Stimulated activated memory B cell treated with anti-CD40 and anti-IgM and Interleukin-4, amounts not matched to agents 10 μg/mL and 1 μg/mL and 100 μg/mL, for 72 hours (primary cell): ENCODE data around the gene DPT.

Source experiments
- ATAC-seq: fragments of 150-1000 bp; cut with Tn5 transposase; 2 replicates; pipeline ENCODE4 v1.10.0; 2021
- H3K27ac Mint-ChIP-seq: one replicate; pipeline ENCODE4 v1.8.0; 2022; ENCODE audit warnings: mild to moderate bottlenecking, mixed read lengths
- H3K27me3 Mint-ChIP-seq: one replicate; pipeline ENCODE4 v1.8.0; 2022; ENCODE audit warnings: mixed read lengths
- H3K36me3 Mint-ChIP-seq: one replicate; pipeline ENCODE4 v1.8.0; 2022; ENCODE audit warnings: mixed read lengths
- H3K4me1 Mint-ChIP-seq: one replicate; pipeline ENCODE4 v1.8.0; 2022; ENCODE audit warnings: mixed read lengths
- H3K4me3 Mint-ChIP-seq: one replicate; pipeline ENCODE4 v1.8.0; 2022; ENCODE audit warnings: mild to moderate bottlenecking, moderate library complexity, mixed read lengths
- H3K9me3 Mint-ChIP-seq: one replicate; pipeline ENCODE4 v1.8.0; 2022; ENCODE audit warnings: mixed read lengths

DPT gene

GRCh38 chr1:168752171-168752832, 23.3 kb upstream of the DPT start:
- Mint-ChIP-seq H3K36me3 (no peaks in the 10 kb centered on the region), H3K4me3 (no peak overlapping the region), H3K27me3 (peaks cover 23% of the 10 kb centered on the region), H3K4me1 (no peaks in the 10 kb centered on the region), H3K27ac (no peak overlapping the region), H3K9me3 (no peaks in the 10 kb centered on the region)
- ATAC-seq, result no peak

GRCh38 chr1:168751195-168751650, 22.2 kb upstream of the DPT start:
- no peak for ATAC-seq
- Mint-ChIP-seq H3K27me3 (peaks cover 31% of the 10 kb centered on the region), H3K4me3 (no peak overlapping the region), H3K4me1 (no peaks in the 10 kb centered on the region), H3K9me3 (no peaks in the 10 kb centered on the region), H3K36me3 (no peaks in the 10 kb centered on the region), H3K27ac (no peak overlapping the region)

GRCh38 chr1:168742994-168743650, 14.1 kb upstream of the DPT start:
- no peaks in the 10 kb centered on the region for H3K36me3 Mint-ChIP-seq
- H3K27ac Mint-ChIP-seq, result no peak overlapping the region
- H3K9me3 Mint-ChIP-seq, result no peaks in the 10 kb centered on the region
- H3K27me3 Mint-ChIP-seq, result peaks cover 8% of the 10 kb centered on the region
- H3K4me3 Mint-ChIP-seq, result no peak overlapping the region
- no peak for ATAC-seq
- H3K4me1 Mint-ChIP-seq, result no peaks in the 10 kb centered on the region

- Mint-ChIP-seq H3K4me3 (no peak overlapping the region), H3K27me3 (peaks cover 8% of the 10 kb centered on the region), H3K36me3 (no peaks in the 10 kb centered on the region), H3K4me1 (no peaks in the 10 kb centered on the region), H3K9me3 (no peaks in the 10 kb centered on the region), H3K27ac (no peak overlapping the region)
- no peak for ATAC-seq
These were observed 13.4 kb upstream of the DPT start for GRCh38 chr1:168742386-168742785.

GRCh38 chr1:168739908-168740307, 10.9 kb upstream of the DPT start:
- ATAC-seq, result no peak
- H3K27me3 Mint-ChIP-seq, result no peaks in the 10 kb centered on the region
- H3K4me3 Mint-ChIP-seq, result no peak overlapping the region
- H3K9me3 Mint-ChIP-seq, result no peaks in the 10 kb centered on the region
- H3K4me1 Mint-ChIP-seq, result no peaks in the 10 kb centered on the region
- no peak overlapping the region for H3K27ac Mint-ChIP-seq
- H3K36me3 Mint-ChIP-seq, result no peaks in the 10 kb centered on the region

GRCh38 chr1:168736520-168736919, 7.5 kb upstream of the DPT start:
- H3K4me1 Mint-ChIP-seq, result no peaks in the 10 kb centered on the region

GRCh38 chr1:168735974-168736373, 7.0 kb upstream of the DPT start:
- Mint-ChIP-seq H3K4me1 (no peaks in the 10 kb centered on the region), H3K27me3 (no peaks in the 10 kb centered on the region)

More at GRCh38 chr1:168736520-168736919, 7.5 kb upstream of the DPT start:
- no peak overlapping the region for H3K4me3 Mint-ChIP-seq
- H3K27me3 Mint-ChIP-seq, result no peaks in the 10 kb centered on the region
- no peak for ATAC-seq
- no peaks in the 10 kb centered on the region for H3K36me3 Mint-ChIP-seq
- H3K27ac Mint-ChIP-seq, result no peak overlapping the region
- no peaks in the 10 kb centered on the region for H3K9me3 Mint-ChIP-seq

GRCh38 chr1:168734946-168735345, 5.9 kb upstream of the DPT start:
- H3K4me3 Mint-ChIP-seq, result no peak overlapping the region
- no peak for ATAC-seq
- H3K27ac Mint-ChIP-seq, result no peak overlapping the region
- no peaks in the 10 kb centered on the region for H3K9me3 Mint-ChIP-seq
- H3K4me1 Mint-ChIP-seq, result no peaks in the 10 kb centered on the region
- no peaks in the 10 kb centered on the region for H3K27me3 Mint-ChIP-seq
- H3K36me3 Mint-ChIP-seq, result no peaks in the 10 kb centered on the region

More at GRCh38 chr1:168735974-168736373, 7.0 kb upstream of the DPT start:
- no peak for ATAC-seq
- Mint-ChIP-seq H3K4me3 (no peak overlapping the region), H3K9me3 (no peaks in the 10 kb centered on the region), H3K27ac (no peak overlapping the region), H3K36me3 (no peaks in the 10 kb centered on the region)

- Mint-ChIP-seq H3K27me3 (no peaks in the 10 kb centered on the region), H3K4me3 (no peak overlapping the region), H3K9me3 (no peaks in the 10 kb centered on the region), H3K4me1 (no peaks in the 10 kb centered on the region), H3K36me3 (no peaks in the 10 kb centered on the region), H3K27ac (no peak overlapping the region)
- ATAC-seq, result no peak
These were observed 5.3 kb upstream of the DPT start for GRCh38 chr1:168734271-168734670.

- Mint-ChIP-seq H3K36me3 (no peaks in the 10 kb centered on the region), H3K27me3 (no peaks in the 10 kb centered on the region), H3K4me3 (no peak overlapping the region), H3K27ac (no peak overlapping the region), H3K4me1 (no peaks in the 10 kb centered on the region), H3K9me3 (no peaks in the 10 kb centered on the region)
- ATAC-seq, result no peak
These were observed 4.2 kb upstream of the DPT start for GRCh38 chr1:168733241-168733640.

GRCh38 chr1:168732736-168733135, 3.7 kb upstream of the DPT start:
- no peak for ATAC-seq
- H3K9me3 Mint-ChIP-seq, result no peaks in the 10 kb centered on the region
- H3K4me3 Mint-ChIP-seq, result no peak overlapping the region
- no peaks in the 10 kb centered on the region for H3K4me1 Mint-ChIP-seq
- H3K36me3 Mint-ChIP-seq, result no peaks in the 10 kb centered on the region
- H3K27me3 Mint-ChIP-seq, result no peaks in the 10 kb centered on the region
- no peak overlapping the region for H3K27ac Mint-ChIP-seq

GRCh38 chr1:168731244-168731953, 2.4 kb upstream of the DPT start:
- H3K4me1 Mint-ChIP-seq, result no peaks in the 10 kb centered on the region
- no peak overlapping the region for H3K27ac Mint-ChIP-seq
- no peaks in the 10 kb centered on the region for H3K9me3 Mint-ChIP-seq
- no peaks in the 10 kb centered on the region for H3K27me3 Mint-ChIP-seq
- no peaks in the 10 kb centered on the region for H3K36me3 Mint-ChIP-seq
- no peak for ATAC-seq
- H3K4me3 Mint-ChIP-seq, result no peak overlapping the region

GRCh38 chr1:168729405-168729802, 398 bp upstream of the DPT start:
- Mint-ChIP-seq H3K4me3 (no peak overlapping the region), H3K4me1 (no peaks in the 10 kb centered on the region), H3K27ac (no peak overlapping the region), H3K27me3 (no peaks in the 10 kb centered on the region), H3K9me3 (no peaks in the 10 kb centered on the region), H3K36me3 (no peaks in the 10 kb centered on the region)
- no peak for ATAC-seq

GRCh38 chr1:168726719-168727118, 2.3 kb downstream of the DPT start:
- no peak for ATAC-seq
- H3K9me3 Mint-ChIP-seq, result no peaks in the 10 kb centered on the region
- H3K36me3 Mint-ChIP-seq, result no peaks in the 10 kb centered on the region
- peaks cover 8% of the 10 kb centered on the region for H3K27me3 Mint-ChIP-seq
- no peaks in the 10 kb centered on the region for H3K4me1 Mint-ChIP-seq
- H3K4me3 Mint-ChIP-seq, result no peak overlapping the region
- H3K27ac Mint-ChIP-seq, result no peak overlapping the region

- Mint-ChIP-seq H3K4me1 (no peaks in the 10 kb centered on the region), H3K9me3 (no peaks in the 10 kb centered on the region), H3K36me3 (no peaks in the 10 kb centered on the region), H3K27me3 (peaks cover 8% of the 10 kb centered on the region), H3K4me3 (no peak overlapping the region), H3K27ac (no peak overlapping the region)
- no peak for ATAC-seq
These were observed 2.7 kb downstream of the DPT start for GRCh38 chr1:168726281-168726680.

GRCh38 chr1:168725831-168726230, 3.2 kb downstream of the DPT start:
- no peaks in the 10 kb centered on the region for H3K4me1 Mint-ChIP-seq
- no peak for ATAC-seq
- H3K36me3 Mint-ChIP-seq, result no peaks in the 10 kb centered on the region
- no peak overlapping the region for H3K27ac Mint-ChIP-seq
- H3K27me3 Mint-ChIP-seq, result peaks cover 8% of the 10 kb centered on the region
- H3K4me3 Mint-ChIP-seq, result no peak overlapping the region
- H3K9me3 Mint-ChIP-seq, result no peaks in the 10 kb centered on the region
